HG02981 (cell line): Measurements from ENCODE around the gene MEGF10.

Experiments
- ATAC-seq: cut with Tn5 transposase; IDR thresholded peaks from one replicate; pipeline ENCODE4 v1.9.1; 2021; ENCODE audit warnings: mild to moderate bottlenecking, moderate library complexity; ENCODE audit not compliant: unreplicated experiment

The MEGF10 gene

GRCh38 chr5:127363403-127363802 is 72.8 kb downstream of the MEGF10 start:
- ATAC-seq: no peak

GRCh38 chr5:127367029-127367428 is 76.4 kb downstream of the MEGF10 start:
- ATAC-seq: no peak

GRCh38 chr5:127367946-127368465 is 77.4 kb downstream of the MEGF10 start:
- no peak for ATAC-seq

- ATAC-seq: no peak
Observed at GRCh38 chr5:127369796-127370195, 79.2 kb downstream of the MEGF10 start.

GRCh38 chr5:127370631-127371030 is 80.0 kb downstream of the MEGF10 start:
- ATAC-seq: no peak

- no peak for ATAC-seq
Observed at GRCh38 chr5:127373858-127374491, 83.4 kb downstream of the MEGF10 start.

- ATAC-seq: no peak
Observed at GRCh38 chr5:127375124-127375523, 84.5 kb downstream of the MEGF10 start.

- no peak for ATAC-seq
Observed at GRCh38 chr5:127375544-127376091, 85.0 kb downstream of the MEGF10 start.

GRCh38 chr5:127377651-127378050 is 87.1 kb downstream of the MEGF10 start:
- no peak for ATAC-seq

- no peak for ATAC-seq
Observed at GRCh38 chr5:127385936-127386335, 95.3 kb downstream of the MEGF10 start.

GRCh38 chr5:127386557-127386956 is 96.0 kb downstream of the MEGF10 start:
- no peak for ATAC-seq

- no peak for ATAC-seq
Observed at GRCh38 chr5:127389601-127390000, 99.0 kb downstream of the MEGF10 start.

- ATAC-seq: no peak
Observed at GRCh38 chr5:127392762-127393161, 102.2 kb downstream of the MEGF10 start.

GRCh38 chr5:127396490-127397155 is 106.0 kb downstream of the MEGF10 start:
- no peak for ATAC-seq

GRCh38 chr5:127398508-127398907 is 107.9 kb downstream of the MEGF10 start:
- ATAC-seq: no peak

- no peak for ATAC-seq
Observed at GRCh38 chr5:127399068-127399467, 108.5 kb downstream of the MEGF10 start.

GRCh38 chr5:127400539-127400938 is 109.9 kb downstream of the MEGF10 start:
- ATAC-seq: no peak

GRCh38 chr5:127400946-127401670 is 110.5 kb downstream of the MEGF10 start:
- no peak for ATAC-seq

GRCh38 chr5:127402361-127402760 is 111.8 kb downstream of the MEGF10 start:
- ATAC-seq: no peak

GRCh38 chr5:127404190-127404589 is 113.6 kb downstream of the MEGF10 start:
- ATAC-seq: no peak

GRCh38 chr5:127406326-127407121 is 115.9 kb downstream of the MEGF10 start:
- ATAC-seq: no peak
